GM06990 (cell line): Measurements from ENCODE around the gene METTL14.

Source experiments
- DNase-seq: peaks from one replicate; pipeline ENCODE4 v3.0.0-alpha.2; 2011; ENCODE audit not compliant: insufficient read length; ENCODE audit errors: extremely low read depth
- H3K27me3 ChIP-seq: replicated peaks from 2 replicates; pipeline ENCODE4 v1.6.0; 2011; ENCODE audit warnings: low read length; ENCODE audit not compliant: control insufficient read depth, insufficient read depth
- H3K36me3 ChIP-seq: 2 replicates; pipeline ENCODE4 v1.5.1; 2011; ENCODE audit warnings: low read length; ENCODE audit not compliant: control insufficient read depth, insufficient read depth
- H3K4me3 ChIP-seq: replicated peaks from 2 replicates; pipeline ENCODE4 v1.5.1; 2011; ENCODE audit warnings: low read depth, mild to moderate bottlenecking, control low read depth, low read length
- CTCF ChIP-seq: IDR thresholded peaks from 2 replicates; pipeline ENCODE4 v1.5.1; 2011; ENCODE audit warnings: low read length, control low read depth, mild to moderate bottlenecking, inconsistent platforms; ENCODE audit not compliant: insufficient read depth, poor library complexity, severe bottlenecking

Gene METTL14

GRCh38 chr4:118756429-118756828, 71.2 kb downstream of the METTL14 start:
- DNase-seq = no peak
- Histone ChIP-seq H3K36me3 (peaks cover 10% of the 10 kb centered on the region), H3K4me3 (no peak overlapping the region), H3K27me3 (no peaks in the 10 kb centered on the region)
- no peak for TF ChIP-seq CTCF

- Histone ChIP-seq H3K27me3 (no peaks in the 10 kb centered on the region), H3K36me3 (peaks cover 7% of the 10 kb centered on the region), H3K4me3 (no peak overlapping the region)
- DNase-seq = no peak
- no peak for TF ChIP-seq CTCF
Observed at GRCh38 chr4:118756958-118757357, 71.8 kb downstream of the METTL14 start.

GRCh38 chr4:118757761-118758251, 72.6 kb downstream of the METTL14 start:
- H3K4me3 ChIP-seq = no peak overlapping the region
- H3K27me3 ChIP-seq = no peaks in the 10 kb centered on the region
- no peak for DNase-seq
- TF ChIP-seq CTCF = no peak
- H3K36me3 ChIP-seq = peaks cover 7% of the 10 kb centered on the region

- no peak for DNase-seq
- Histone ChIP-seq H3K27me3 (no peaks in the 10 kb centered on the region), H3K36me3 (peaks cover 7% of the 10 kb centered on the region), H3K4me3 (no peak overlapping the region)
- TF ChIP-seq CTCF = no peak
Observed at GRCh38 chr4:118758293-118758692, 73.1 kb downstream of the METTL14 start.

- no peak for TF ChIP-seq CTCF
- peaks cover 10% of the 10 kb centered on the region for H3K36me3 ChIP-seq
- no peak overlapping the region for H3K4me3 ChIP-seq
- DNase-seq = no peak
- no peaks in the 10 kb centered on the region for H3K27me3 ChIP-seq
Observed at GRCh38 chr4:118759481-118759880, 74.3 kb downstream of the METTL14 start.

GRCh38 chr4:118760092-118760491, 74.9 kb downstream of the METTL14 start:
- Histone ChIP-seq H3K36me3 (peaks cover 8% of the 10 kb centered on the region), H3K27me3 (no peaks in the 10 kb centered on the region), H3K4me3 (no peak overlapping the region)
- no peak for TF ChIP-seq CTCF
- DNase-seq = no peak
